ENCODE data around the gene DOCK1. TPM values are rescaled to one million over a fixed set of nuclear protein-coding genes. Genes with fewer than 3 reads are reported as not detected.

Gene DOCK1
- total RNA-seq, 4 donors from 2014 or later, result 41.1 to 62.4 (median 53.2) TPM

GRCh38 chr10:127417686-127418401 lies 512.6 kb downstream of the DOCK1 start:
- no peak for TF ChIP-seq CTCF (IDR thresholded peaks at IDR 0.05; ENCODE audit: low read depth)

DNA sequence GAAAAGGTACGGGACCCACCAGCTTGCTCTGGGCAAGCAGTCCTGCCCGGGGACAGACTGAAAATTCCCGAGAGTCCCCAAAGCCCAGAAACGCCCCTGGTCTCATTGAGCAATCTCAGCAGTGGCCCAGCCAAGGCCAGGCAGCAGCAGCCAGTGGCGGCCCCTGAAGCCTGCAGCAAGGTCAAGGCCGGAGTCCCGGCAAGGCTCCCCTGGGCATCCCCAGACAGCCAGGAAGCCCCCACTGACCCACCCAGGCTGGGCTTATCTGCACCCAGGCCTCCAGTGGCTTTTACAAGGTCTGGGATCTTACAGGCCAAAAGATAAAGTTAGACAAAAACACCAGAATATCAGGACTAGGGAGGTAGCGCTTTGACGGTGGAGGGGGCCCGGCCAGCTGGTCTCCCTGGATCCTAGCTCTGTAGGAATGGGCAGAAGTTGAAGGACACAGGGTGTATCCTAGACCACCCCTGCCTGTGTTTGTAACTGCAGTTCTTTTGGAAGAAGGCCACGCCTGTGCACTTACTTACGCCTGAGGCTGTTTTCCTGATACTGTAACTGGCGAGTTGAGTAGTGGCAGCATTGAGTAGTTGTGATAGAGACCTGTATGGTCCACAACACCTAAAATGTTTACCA lies 513.4 kb downstream of the DOCK1 start:
- no peak for TF ChIP-seq CTCF (IDR thresholded peaks at IDR 0.05; ENCODE audit: low read depth)

- no peak for TF ChIP-seq CTCF (IDR thresholded peaks at IDR 0.05; ENCODE audit: low read depth)
Observed at GRCh38 chr10:127420138-127420684, 515.0 kb downstream of the DOCK1 start.

GRCh38 chr10:127423218-127423915 lies 518.1 kb downstream of the DOCK1 start:
- no peak for TF ChIP-seq CTCF (IDR thresholded peaks at IDR 0.05; ENCODE audit: low read depth)

GRCh38 chr10:127424594-127425264 lies 519.5 kb downstream of the DOCK1 start:
- no peak for TF ChIP-seq CTCF (IDR thresholded peaks at IDR 0.05; ENCODE audit: low read depth)

- no peak for TF ChIP-seq CTCF (IDR thresholded peaks at IDR 0.05; ENCODE audit: low read depth)
Observed at GRCh38 chr10:127426746-127427145, 521.5 kb downstream of the DOCK1 start.
